DMS 273 treated with DMSO at 0.1 percent for 48 hours (cell line): ENCODE data around the gene ABHD14A.

ENCODE experiments used
- DNase-seq: peaks from one replicate; lab custom pipeline; 2025; lab: John Stamatoyannopoulos, UW

Gene ABHD14A

DNA sequence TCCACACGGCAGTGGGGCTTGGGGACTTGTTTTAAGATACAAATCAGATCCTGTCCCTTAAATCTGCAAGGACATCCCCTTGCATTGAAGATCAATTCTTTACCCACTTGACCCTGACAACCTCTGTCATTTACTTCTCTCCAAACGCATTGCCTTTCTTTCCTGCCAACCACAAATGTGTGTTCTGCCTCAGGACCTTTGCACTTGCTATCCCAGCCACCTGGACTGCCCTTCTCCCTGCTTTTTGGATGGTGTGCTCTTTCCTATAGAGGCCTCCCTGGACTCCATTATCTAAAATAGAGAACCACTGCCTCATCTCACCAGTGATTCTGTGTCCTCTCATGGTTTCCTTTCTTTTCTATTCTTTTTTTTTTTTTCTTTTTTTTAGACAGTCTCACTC lies 22.3 kb downstream of the ABHD14A start:
- DNase-seq = no peak

DNA sequence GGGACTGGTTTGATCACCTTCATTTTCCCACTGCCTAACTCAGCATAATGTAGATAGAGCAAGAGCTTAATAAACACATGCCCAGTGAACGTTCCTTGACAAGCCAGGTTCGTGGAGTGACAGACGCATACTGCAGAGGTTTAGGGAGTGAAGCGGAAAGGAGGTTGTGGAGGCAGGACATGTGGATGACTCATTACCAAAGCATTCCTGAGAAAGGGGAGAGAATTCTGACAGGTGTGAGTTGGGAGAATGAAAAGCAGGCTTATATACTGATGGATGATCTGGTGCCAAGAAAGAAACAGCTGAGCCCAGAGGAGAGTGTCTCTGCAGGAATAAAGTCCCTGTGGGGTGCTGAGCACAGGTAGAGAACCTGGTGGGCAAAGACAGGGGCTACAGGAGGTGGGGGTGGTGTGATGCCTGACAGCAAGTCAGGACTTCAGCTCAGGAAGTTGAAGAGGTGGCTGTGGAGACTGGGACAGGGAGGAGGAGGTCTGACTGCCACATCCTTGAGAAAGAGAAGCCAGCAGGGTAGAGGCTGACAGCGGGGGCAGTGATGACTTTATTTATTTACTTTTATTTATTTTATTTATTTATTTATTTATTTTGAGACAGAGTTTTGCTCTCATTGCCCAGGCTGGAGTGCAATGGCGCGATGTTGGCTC lies 23.2 kb downstream of the ABHD14A start:
- DNase-seq = no peak

DNA sequence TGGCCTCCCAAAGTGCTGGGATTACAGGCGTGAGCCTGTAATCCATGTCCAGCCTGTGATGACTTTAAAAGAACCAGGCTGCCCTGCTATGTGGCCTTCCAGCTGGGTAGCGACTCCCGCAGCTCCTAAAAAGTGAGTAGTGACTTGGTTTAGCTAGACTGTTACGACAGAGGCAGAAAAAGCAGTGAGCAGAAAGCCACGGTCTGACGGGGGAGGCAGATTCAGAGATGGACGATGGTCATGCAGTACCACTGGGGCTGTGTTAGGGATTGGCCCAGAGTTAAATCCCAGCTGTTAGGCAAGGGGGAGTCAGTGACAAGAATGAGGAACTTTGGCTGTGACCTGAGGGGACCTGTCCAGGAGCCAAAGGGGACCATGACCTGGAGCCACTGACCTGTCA lies 23.9 kb downstream of the ABHD14A start:
- no peak for DNase-seq

- DNase-seq = no peak
These were observed 25.0 kb downstream of the ABHD14A start for GRCh38 chr3:51999846-52000245.

- no peak for DNase-seq
These were observed 26.6 kb downstream of the ABHD14A start for GRCh38 chr3:52001443-52001974.

DNA sequence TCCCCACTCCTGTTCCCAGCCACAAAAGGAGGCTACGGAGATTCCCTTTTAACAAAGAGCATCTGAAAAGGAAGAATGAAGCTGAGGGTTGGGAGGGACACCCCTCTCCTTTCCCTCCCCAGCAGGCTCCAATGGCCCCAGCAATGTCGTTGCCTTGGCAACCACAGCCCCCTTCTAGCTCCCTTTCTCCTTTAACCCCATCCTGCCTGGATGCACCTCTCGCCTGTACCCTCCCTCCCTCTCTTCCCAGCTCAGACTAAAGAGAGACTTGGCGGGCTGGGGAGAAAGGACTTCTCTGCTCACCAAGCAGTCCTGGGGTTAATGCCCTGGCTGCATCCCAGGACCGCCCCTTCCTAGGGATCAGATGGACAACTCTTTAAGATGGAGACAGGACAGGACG lies 27.9 kb downstream of the ABHD14A start:
- DNase-seq = no peak

- no peak for DNase-seq
These were observed 29.4 kb downstream of the ABHD14A start for GRCh38 chr3:52004163-52004787.

DNA sequence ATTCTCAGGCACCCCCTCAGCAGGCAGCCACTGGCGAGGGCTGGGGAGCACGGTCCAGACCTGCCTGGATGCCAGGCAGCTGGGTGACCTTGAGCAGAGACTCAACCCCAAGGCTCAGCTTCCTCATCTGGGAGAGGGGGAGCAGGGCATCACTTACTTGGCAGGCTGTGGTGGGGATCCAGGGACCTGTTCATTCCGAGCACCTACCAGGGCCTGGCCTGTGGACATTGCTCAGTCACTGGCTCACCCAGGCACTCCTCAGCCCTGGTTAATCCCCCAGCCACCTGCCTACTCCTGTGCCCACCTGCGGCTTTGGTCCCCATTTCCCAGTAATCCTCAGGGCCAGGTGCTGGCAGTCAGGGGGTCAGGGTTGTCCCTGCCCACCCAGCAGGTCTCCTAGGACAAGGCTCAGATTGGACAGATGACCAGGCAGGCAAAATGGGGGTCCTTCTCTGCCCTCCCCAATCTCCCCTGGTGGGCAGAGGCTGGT lies 30.1 kb downstream of the ABHD14A start:
- no peak for DNase-seq

GRCh38 chr3:52005571-52005986 lies 30.7 kb downstream of the ABHD14A start:
- no peak for DNase-seq

DNA sequence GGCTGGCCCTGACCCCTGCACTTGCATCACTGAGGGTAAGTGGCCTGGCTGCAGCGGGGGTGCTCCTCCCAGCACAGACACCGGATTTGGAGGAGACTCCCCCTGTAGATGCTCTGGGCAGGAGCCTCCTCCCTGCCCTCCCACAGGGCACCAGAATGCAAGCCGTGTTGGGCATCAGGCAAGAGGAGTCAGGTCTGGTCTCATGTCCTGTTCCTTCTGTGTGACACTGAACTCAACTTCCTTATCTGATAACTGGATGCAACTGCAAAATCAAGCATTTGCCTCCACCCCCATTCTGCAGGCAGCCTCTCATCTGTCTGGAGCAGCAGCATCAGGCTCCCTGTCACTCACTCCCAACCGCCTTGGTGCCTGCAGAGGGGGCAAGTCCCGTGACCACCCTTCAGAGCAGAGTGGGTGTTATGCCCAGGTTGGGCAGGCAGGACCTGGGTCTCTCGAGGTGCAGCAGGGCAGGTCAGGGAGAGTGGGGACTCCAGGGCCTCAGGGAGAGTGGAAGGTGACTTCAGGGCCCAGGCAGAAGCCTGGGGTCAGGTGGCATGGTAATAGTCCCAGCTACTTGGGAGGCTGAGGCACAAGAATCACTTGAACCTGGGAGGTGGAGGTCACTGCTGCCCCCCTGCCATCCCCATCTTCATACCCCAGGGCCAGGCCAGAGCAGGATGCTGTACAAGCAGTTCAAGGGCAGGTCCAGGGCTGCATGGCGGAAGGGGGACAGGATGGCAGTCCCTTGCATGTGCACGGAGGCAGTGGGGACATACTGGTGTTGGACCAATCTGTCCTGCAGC lies 31.4 kb downstream of the ABHD14A start:
- no peak for DNase-seq

DNA sequence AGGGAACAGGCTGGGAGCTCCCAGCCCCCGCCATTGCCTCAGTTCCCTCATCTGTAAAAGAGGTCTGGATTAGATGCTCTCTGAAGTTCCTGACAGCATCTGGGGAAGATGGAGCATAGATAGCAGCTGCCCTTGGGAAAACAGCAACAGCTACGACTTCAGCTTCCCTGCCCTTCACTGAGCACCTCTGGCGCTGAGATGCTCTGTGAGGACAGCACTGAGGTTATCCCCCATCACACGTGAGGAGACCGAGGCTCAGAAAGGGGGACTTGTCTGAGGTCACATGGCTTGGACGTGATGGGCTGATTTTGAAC lies 31.9 kb downstream of the ABHD14A start:
- no peak for DNase-seq

- no peak for DNase-seq
These were observed 32.4 kb downstream of the ABHD14A start for GRCh38 chr3:52007291-52007690.

- no peak for DNase-seq
These were observed 35.6 kb downstream of the ABHD14A start for GRCh38 chr3:52010431-52010830.

GRCh38 chr3:52012699-52013098 lies 37.8 kb downstream of the ABHD14A start:
- no peak for DNase-seq

DNA sequence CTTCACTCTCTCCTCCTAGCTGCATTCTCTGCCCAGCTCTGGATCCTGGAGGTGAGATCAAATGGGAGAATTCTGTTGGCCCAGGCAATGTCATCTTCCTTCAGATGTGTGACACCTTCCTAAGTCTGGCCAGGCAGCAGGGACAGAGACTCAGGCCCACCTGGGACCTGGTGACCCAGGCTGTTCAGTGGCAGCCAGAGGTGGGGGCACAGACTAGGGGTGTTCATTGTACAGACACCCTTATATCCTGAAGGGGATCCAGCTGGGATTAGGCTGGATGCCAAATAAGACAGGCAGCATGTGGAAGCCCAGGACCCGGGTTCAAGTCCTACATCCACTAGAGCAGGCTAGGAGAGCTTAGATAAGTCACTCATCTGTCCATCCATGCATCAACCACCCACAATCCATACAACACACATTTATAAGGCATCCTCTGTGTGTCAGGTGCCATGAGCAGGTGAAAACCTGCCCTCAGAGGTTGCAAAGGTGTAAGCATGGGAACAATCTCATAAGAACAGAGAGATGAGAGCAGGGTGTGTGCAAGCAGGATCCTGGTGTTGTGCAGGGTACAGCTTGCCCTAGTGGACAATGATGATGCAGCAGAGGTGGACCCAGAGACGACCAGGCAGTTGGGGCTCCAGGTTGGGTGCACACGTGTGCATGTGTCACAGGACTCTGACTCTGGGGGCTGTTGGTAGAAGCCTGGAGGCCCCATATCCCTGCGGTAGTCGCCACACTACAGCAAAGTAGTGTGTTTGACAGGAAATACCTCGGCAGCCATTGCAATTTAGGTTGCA lies 39.1 kb downstream of the ABHD14A start:
- DNase-seq = no peak

GRCh38 chr3:52014613-52015012 lies 39.7 kb downstream of the ABHD14A start:
- no peak for DNase-seq

DNA sequence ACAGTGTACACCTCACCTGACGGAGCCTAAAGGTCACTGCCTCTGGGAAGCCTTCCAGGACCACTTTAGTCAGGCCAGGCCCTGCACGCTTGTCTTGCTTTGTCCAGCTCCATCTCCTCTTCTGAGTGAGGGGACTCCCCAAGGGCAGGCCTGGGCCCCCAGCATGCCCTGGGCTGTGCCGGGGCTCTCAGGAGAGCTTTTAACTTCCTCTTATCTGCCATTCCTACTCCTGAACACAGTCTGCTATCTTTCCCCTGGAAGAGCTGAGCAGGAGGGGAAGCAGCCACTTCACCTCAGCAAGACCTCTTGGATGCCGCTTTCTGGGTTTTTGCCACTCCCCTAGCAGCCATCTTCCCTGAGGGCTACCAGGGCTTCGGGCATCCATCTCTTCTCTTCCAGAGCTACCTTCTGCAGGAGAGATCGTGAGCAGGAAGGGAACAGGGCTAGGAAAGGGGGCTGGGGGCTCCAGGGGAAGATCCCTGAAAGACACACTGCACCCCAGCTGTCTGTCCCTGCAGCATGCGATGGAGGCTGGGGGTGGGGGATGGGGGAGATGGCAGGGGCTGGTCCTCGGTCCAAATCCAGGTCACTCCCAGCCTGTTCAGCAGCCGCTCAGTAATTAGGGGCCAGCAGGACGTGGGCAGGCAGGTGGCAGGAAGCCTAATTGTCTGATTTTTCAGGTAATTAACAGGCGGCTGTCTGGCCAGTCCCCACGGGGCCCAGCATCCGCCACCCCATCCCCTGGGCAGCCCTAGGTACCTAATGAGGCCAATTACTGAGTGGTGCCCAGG lies 40.8 kb downstream of the ABHD14A start:
- DNase-seq = no peak

DNA sequence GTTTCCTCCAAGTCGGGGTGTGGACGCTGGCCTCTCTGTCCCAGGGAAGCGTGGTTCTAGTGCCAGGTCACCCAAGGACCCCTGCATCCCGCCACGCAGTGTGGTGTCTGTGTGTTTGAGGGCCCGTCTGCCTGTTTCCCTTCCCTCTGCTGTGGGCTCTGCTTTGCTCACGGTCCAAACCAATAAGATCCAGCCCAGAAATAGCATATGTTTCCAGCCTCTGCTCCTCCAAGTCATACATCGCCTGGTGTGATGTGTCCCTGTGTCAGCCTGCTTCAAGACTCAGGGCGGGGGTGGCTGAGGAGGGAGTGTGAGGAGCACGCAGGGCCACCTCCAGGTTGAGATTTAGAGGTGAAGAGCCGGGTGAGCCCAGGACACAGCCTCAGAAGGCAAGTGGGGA lies 42.7 kb downstream of the ABHD14A start:
- no peak for DNase-seq

DNA sequence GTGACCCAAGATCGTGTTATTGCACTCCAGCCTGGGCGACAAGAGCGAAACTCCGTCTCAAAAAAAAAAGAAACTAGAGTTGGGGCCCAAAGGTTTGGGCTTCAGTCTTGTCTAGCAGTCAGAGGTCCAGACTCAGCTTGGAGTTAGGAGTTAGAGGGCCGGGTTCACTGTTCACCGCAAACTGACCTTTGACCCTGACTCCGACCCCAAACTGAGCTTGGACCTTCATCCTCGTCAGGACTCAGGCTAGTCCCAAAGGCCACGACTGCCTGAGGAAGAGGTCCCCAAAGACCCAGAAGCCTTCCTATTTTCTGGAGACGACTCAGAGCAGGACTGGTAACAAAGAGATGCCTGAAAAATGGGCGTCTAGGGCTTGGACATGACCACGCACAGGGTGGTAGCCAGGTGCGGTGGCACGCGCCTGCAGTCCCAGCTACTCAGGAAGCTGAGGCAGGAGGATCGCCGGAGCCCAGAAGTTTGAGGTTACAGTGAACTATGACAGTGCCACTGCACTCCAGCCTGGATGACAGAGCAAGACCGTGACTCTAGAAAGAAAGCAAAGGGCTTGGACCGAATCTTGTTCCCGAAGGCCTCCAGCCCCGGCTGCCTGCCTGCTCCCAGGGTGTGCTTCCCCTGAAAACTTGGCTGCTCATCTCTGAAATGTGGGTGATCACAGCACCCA lies 43.6 kb downstream of the ABHD14A start:
- DNase-seq = no peak

DNA sequence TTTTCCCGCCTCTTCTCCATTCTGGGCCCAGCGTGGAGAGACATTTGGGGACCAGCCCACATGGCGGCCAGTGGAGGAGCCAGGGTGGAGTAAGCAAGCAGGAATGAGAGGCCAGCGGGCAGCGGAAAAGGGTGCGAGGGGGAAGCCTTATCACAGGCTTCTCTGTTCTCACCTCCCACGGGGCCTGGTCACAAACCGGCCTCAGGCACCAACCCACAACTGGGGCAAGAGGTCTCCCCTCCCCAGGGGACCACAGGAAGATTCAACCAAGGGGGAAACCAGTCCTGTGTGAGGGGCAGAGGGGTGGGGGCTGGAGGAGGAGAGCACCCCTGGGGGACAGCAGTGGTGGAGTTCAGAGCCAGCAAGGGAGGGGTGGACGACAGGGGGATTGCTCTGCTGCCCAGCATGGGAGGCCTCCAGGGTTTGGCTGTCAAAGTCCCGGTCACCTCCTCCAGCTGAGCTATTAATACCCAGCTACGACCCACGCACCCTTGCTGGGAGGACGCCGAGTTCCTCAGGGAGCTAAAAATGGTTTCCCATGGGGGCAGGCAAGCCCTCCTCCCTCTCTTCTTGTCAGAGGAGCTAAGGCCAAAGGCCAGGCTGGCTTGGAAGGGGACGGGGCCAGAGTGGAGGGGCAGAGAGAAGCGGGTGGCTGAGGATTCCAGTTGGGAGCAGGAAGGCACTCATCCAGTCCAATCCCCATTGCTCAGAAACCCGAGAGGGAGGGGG lies 44.7 kb downstream of the ABHD14A start:
- no peak for DNase-seq
